GM12873 (cell line): Measurements from ENCODE around the gene RIT1.

Experiments
- CTCF ChIP-seq: IDR thresholded peaks from 2 replicates; pipeline ENCODE4 v1.5.1; 2012; ENCODE audit warnings: low read depth, mild to moderate bottlenecking, moderate library complexity, low read length, control low read depth; ENCODE audit not compliant: insufficient read depth; ENCODE audit errors: missing control alignments

The RIT1 gene

GRCh38 chr1:155913969-155914757 lies 3.0 kb upstream of the RIT1 start:
- TF ChIP-seq CTCF, result no peak

- no peak for TF ChIP-seq CTCF
These were observed 947 bp upstream of the RIT1 start for GRCh38 chr1:155912056-155912536.

- TF ChIP-seq CTCF, result no peak
These were observed 478 bp downstream of the RIT1 start for GRCh38 chr1:155910621-155911121.

GRCh38 chr1:155909894-155910293 lies 1.3 kb downstream of the RIT1 start:
- no peak for TF ChIP-seq CTCF

- TF ChIP-seq CTCF, result no peak
These were observed 6.9 kb downstream of the RIT1 start for GRCh38 chr1:155904261-155904660.

- no peak for TF ChIP-seq CTCF
These were observed 11.0 kb downstream of the RIT1 start for GRCh38 chr1:155900161-155900560.

- TF ChIP-seq CTCF, result no peak
These were observed 11.5 kb downstream of the RIT1 start for GRCh38 chr1:155899683-155900082.
